Parathyroid adenoma (tissue), 2 donors: Measurements from ENCODE around the gene EVI5L.

Source experiments
- H2AFZ ChIP-seq: fragments of 300-600 bp; sonication (generic); one replicate; pipeline ENCODE4 v1.7.0; 2017; ENCODE audit warnings: antibody characterized with exemption, mild to moderate bottlenecking
- H3K27ac ChIP-seq: fragments of 300-600 bp; sonication (generic); one replicate; pipeline ENCODE4 v1.7.0; 2017
- H3K27me3 ChIP-seq: fragments of 300-600 bp; sonication (generic); one replicate; pipeline ENCODE4 v1.7.0; 2017; ENCODE audit warnings: low read length; ENCODE audit not compliant: control insufficient read depth, insufficient read depth
- H3K36me3 ChIP-seq: fragments of 300-600 bp; sonication (generic); one replicate; pipeline ENCODE4 v1.7.0; 2017; ENCODE audit warnings: low read length; ENCODE audit not compliant: control insufficient read depth, insufficient read depth
- H3K4me1 ChIP-seq: fragments of 300-600 bp; sonication (generic); one replicate; pipeline ENCODE4 v1.7.0; 2017; ENCODE audit warnings: control low read depth
- H3K4me2 ChIP-seq: fragments of 300-600 bp; sonication (generic); one replicate; pipeline ENCODE4 v1.7.0; 2017; ENCODE audit warnings: low read length
- H3K4me3 ChIP-seq: fragments of 300-600 bp; sonication (generic); one replicate; pipeline ENCODE4 v1.7.0; 2017; ENCODE audit warnings: low read depth, low read length
- H3K79me2 ChIP-seq: fragments of 300-600 bp; sonication (generic); one replicate; pipeline ENCODE4 v1.7.0; 2017; ENCODE audit warnings: control low read depth
- H3K9ac ChIP-seq: fragments of 300-600 bp; sonication (generic); one replicate; pipeline ENCODE4 v1.7.0; 2017; ENCODE audit warnings: mild to moderate bottlenecking
- H3K9me3 ChIP-seq: fragments of 300-600 bp; sonication (generic); one replicate; pipeline ENCODE4 v1.7.0; 2017; ENCODE audit warnings: low read length; ENCODE audit not compliant: control insufficient read depth
- CTCF ChIP-seq: fragments of 300-600 bp; sonication (generic); IDR thresholded peaks from one replicate; pipeline ENCODE4 v1.7.0; 2017; ENCODE audit warnings: antibody characterized with exemption, mild to moderate bottlenecking
- donor health status: primary hyperparathyroidism.

The EVI5L gene

DNA sequence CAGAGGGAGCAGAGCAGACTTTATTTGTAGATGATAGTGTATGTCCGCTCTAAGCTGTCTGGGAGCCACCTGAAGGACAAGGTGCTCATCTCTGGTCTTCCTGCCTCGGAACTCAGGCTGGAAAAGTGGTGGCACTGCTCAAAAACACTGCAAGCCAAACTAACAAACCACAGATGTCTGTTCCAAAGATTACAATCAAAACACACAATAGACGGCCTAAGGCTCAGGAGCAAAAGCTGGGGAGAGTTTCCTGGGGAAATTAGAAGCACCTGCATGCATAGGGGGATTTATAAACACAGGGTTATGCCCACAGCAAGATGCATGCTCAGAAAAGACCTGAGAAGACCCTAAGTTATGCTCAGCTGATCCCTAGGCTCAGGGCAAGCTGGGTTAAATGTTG lies 9.4 kb upstream of the EVI5L start:
- Histone ChIP-seq H3K27ac (no peak overlapping the region), H3K4me2 (no peak overlapping the region), H3K9ac (no peak overlapping the region), H3K27me3 (no peaks in the 10 kb centered on the region), H3K79me2 (no peaks in the 10 kb centered on the region), H3K4me1 (no peaks in the 10 kb centered on the region), H3K36me3 (no peaks in the 10 kb centered on the region), H2AFZ (no peak overlapping the region), H3K9me3 (no peaks in the 10 kb centered on the region), H3K4me3 (no peak overlapping the region)
- no peak for TF ChIP-seq CTCF

- Histone ChIP-seq H3K4me1 (no peaks in the 10 kb centered on the region), H3K4me3 (no peak overlapping the region), H3K36me3 (no peaks in the 10 kb centered on the region), H3K27me3 (no peaks in the 10 kb centered on the region), H3K9me3 (no peaks in the 10 kb centered on the region), H3K79me2 (no peaks in the 10 kb centered on the region), H2AFZ (no peak overlapping the region), H3K4me2 (no peak overlapping the region), H3K27ac (no peak overlapping the region), H3K9ac (no peak overlapping the region)
- no peak for TF ChIP-seq CTCF
Observed at GRCh38 chr19:7822910-7823515, 7.0 kb upstream of the EVI5L start.

- H2AFZ ChIP-seq = no peak overlapping the region
- no peaks in the 10 kb centered on the region for H3K36me3 ChIP-seq
- no peak overlapping the region for H3K4me2 ChIP-seq
- H3K9me3 ChIP-seq = no peaks in the 10 kb centered on the region
- H3K4me1 ChIP-seq = no peaks in the 10 kb centered on the region
- H3K27me3 ChIP-seq = no peaks in the 10 kb centered on the region
- H3K79me2 ChIP-seq = no peaks in the 10 kb centered on the region
- no peak for TF ChIP-seq CTCF
- no peak overlapping the region for H3K27ac ChIP-seq
- no peak overlapping the region for H3K4me3 ChIP-seq
- H3K9ac ChIP-seq = no peak overlapping the region
Observed at GRCh38 chr19:7823686-7824301, 6.2 kb upstream of the EVI5L start.

DNA sequence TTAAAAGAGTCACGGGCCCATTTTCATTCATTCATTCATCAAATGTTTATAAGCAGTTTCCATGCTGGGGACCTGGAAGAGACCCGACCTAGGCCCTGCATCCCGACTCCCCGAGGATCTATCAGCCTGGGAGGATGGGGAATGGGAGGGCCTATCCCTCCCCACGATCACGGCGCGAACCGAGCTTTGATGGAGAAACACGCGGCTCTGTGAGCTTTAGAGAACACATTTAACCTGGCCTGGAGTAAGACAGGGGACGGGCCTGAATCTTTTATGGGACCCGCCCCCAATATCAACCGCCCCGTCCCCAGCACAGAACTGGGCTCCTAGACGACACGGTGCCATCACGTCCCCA lies 875 bp upstream of the EVI5L start:
- H3K27ac ChIP-seq = peak overlapping the region; percentile 12
- H3K36me3 ChIP-seq = no peaks in the 10 kb centered on the region
- H3K4me1 ChIP-seq = peaks cover 12% of the 10 kb centered on the region
- H2AFZ ChIP-seq = peak overlapping the region; percentile 95
- H3K27me3 ChIP-seq = no peaks in the 10 kb centered on the region
- peak overlapping the region; percentile 56 for H3K4me2 ChIP-seq
- peaks cover 31% of the 10 kb centered on the region for H3K79me2 ChIP-seq
- H3K4me3 ChIP-seq = peak overlapping the region; percentile 7
- no peak for TF ChIP-seq CTCF
- H3K9ac ChIP-seq = no peak overlapping the region
- no peaks in the 10 kb centered on the region for H3K9me3 ChIP-seq

GRCh38 chr19:7830272-7830771 lies 304 bp downstream of the EVI5L start:
- Histone ChIP-seq H3K79me2 (peaks cover 34% of the 10 kb centered on the region), H3K9me3 (no peaks in the 10 kb centered on the region), H3K27me3 (no peaks in the 10 kb centered on the region), H3K27ac (no peak overlapping the region), H3K36me3 (no peaks in the 10 kb centered on the region), H3K9ac (peak overlapping the region; percentile 40), H3K4me2 (peak overlapping the region; percentile 71), H2AFZ (peak overlapping the region; percentile 35), H3K4me3 (peak overlapping the region; percentile 53), H3K4me1 (peaks cover 12% of the 10 kb centered on the region)
- TF ChIP-seq CTCF = no peak
